T-cell (primary cell): ENCODE results near the gene NTM. TPM values are rescaled to one million over a fixed set of nuclear protein-coding genes. Genes with fewer than 3 reads are reported as not detected.

Source experiments
- ATAC-seq, 4 experiments: fragments of 200-7000 bp in 3 of 4; fragments of 150-1000 bp in 1 of 4; cut with Tn5 transposase; replicated peaks in 1 of 4; 1 replicate in 3 of 4; 2 replicates in 1 of 4; pipeline ENCODE4 v1.10.0; 2021; ENCODE audit warnings: moderate library complexity in 3 of 4, mild to moderate bottlenecking in 2 of 4, moderate number of reproducible peaks in 1 of 4
- CTCF ChIA-PET, 2 donors: fragments of 300-600 bp; sonication (Branson Sonifier 250); formaldehyde crosslinking; loops; one replicate each; lab custom pipeline; 2022; ENCODE audit warnings: antibody characterized with exemption in 2 of 2; lab: Charles Lee
- POLR2A ChIA-PET, 2 donors: fragments of 300-600 bp; sonication (Branson Sonifier 250); formaldehyde crosslinking; loops; one replicate each; lab custom pipeline; 2022; ENCODE audit warnings: antibody characterized with exemption in 2 of 2; lab: Charles Lee
- DNase-seq, 35 experiments: peaks; one replicate each; pipeline versions ENCODE4 v3.0.0 to v3.0.0-alpha.2; 2013 to 2023
- H3K27ac ChIP-seq: one replicate; pipeline ENCODE4 v1.5.1; 2013; ENCODE audit warnings: low read length
- H3K27me3 ChIP-seq, 2 experiments: replicated peaks in 1 of 2; 1 replicate in 1 of 2; 2 replicates in 1 of 2; pipeline versions ENCODE4 v1.6.1 to v1.7.0; 2013; ENCODE audit warnings: low read length in 1 of 2, mixed read lengths in 1 of 2; ENCODE audit not compliant: control insufficient read depth in 2 of 2, insufficient read depth in 2 of 2; ENCODE audit errors: extremely low read depth in 1 of 2
- H3K36me3 ChIP-seq, 2 donors: 1 replicate in 1 of 2; 2 replicates in 1 of 2; pipeline versions ENCODE4 v1.6.1 to v1.7.0; 2013; ENCODE audit warnings: low read length in 1 of 2; ENCODE audit not compliant: control insufficient read depth in 2 of 2, insufficient read depth in 1 of 2; ENCODE audit errors: extremely low read depth in 1 of 2
- H3K4me1 ChIP-seq, 2 experiments: 1 replicate in 1 of 2; 2 replicates in 1 of 2; pipeline versions ENCODE4 v1.6.1 to v1.7.0; 2013; ENCODE audit warnings: low read length in 2 of 2, mixed read lengths in 1 of 2; ENCODE audit not compliant: insufficient read depth in 2 of 2, control insufficient read depth in 1 of 2; ENCODE audit errors: extremely low read depth in 1 of 2
- H3K4me3 ChIP-seq, 2 donors: 1 replicate in 1 of 2; 2 replicates in 1 of 2; pipeline versions ENCODE4 v1.5.1 to v1.7.0; 2013; ENCODE audit warnings: mild to moderate bottlenecking in 2 of 2, low read length in 1 of 2, moderate library complexity in 1 of 2; ENCODE audit not compliant: control insufficient read depth in 1 of 2; ENCODE audit errors: extremely low read depth in 1 of 2
- H3K9me3 ChIP-seq: 2 replicates; pipeline ENCODE4 v1.7.0; 2013
- H3K27ac Mint-ChIP-seq, 2 donors: one replicate each; pipeline ENCODE4 v1.8.0; 2020 to 2021; ENCODE audit warnings: mild to moderate bottlenecking in 2 of 2, mixed read lengths in 2 of 2
- H3K27me3 Mint-ChIP-seq, 2 donors: one replicate each; pipeline ENCODE4 v1.8.0; 2021 to 2022; ENCODE audit warnings: mixed read lengths in 2 of 2
- H3K36me3 Mint-ChIP-seq: one replicate; pipeline ENCODE4 v1.8.0; 2021; ENCODE audit warnings: mixed read lengths
- H3K4me1 Mint-ChIP-seq, 3 donors: one replicate each; pipeline ENCODE4 v1.8.0; 2020 to 2022; ENCODE audit warnings: mixed read lengths in 3 of 3, mild to moderate bottlenecking in 1 of 3
- H3K4me3 Mint-ChIP-seq, 3 donors: one replicate each; pipeline ENCODE4 v1.8.0; 2020 to 2022; ENCODE audit warnings: mild to moderate bottlenecking in 3 of 3, mixed read lengths in 3 of 3, moderate library complexity in 3 of 3
- H3K9me3 Mint-ChIP-seq, 3 donors: one replicate each; pipeline ENCODE4 v1.8.0; 2020 to 2022; ENCODE audit warnings: mixed read lengths in 3 of 3
- WGBS: methylation state at CpG from one replicate; pipeline ENCODE4 v1.1.5; 2013; ENCODE audit warnings: missing lambda C conversion rate; ENCODE audit not compliant: insufficient coverage; 5-methylcytosine and 5-hydroxymethylcytosine counted together
- total RNA-seq, 35 experiments: library from RNA in 6 of 35; stranded (reverse) in 6 of 35; fragments of 120-200 nt in 1 of 35; gene quantifications; one replicate each; pipeline versions ENCODE4 v1.2.1 to v1.2.4 and lab custom pipeline; 2013 to 2026

Gene NTM
- total RNA-seq, 5 donors from 2014 or later (not counting 1 experiment from before 2014, with no cell fraction given), result not detected

- H3K4me3 ChIP-seq, result no peak overlapping the region
- Mint-ChIP-seq H3K36me3 (no peaks in the 10 kb centered on the region), H3K9me3 (peaks cover 4 to 18% (median 8%) of the 10 kb centered on the region in 3 donors), H3K27me3 (peaks cover 0 to 4% of the 10 kb centered on the region in 2 donors), H3K27ac (no peak overlapping the region), H3K4me3 (no peak overlapping the region), H3K4me1 (no peaks in the 10 kb centered on the region)
- DNase-seq (no peak), ATAC-seq (no peak)
- no peaks in the 10 kb centered on the region for H3K4me1 ChIP-seq
- H3K27ac ChIP-seq, result no peak overlapping the region
- no peaks in the 10 kb centered on the region for H3K36me3 ChIP-seq
- WGBS, result 68% methylated on average over 10 of the region's 24 CpGs
- ChIA-PET POLR2A (no interaction called here), CTCF (no interaction called here)
- H3K9me3 ChIP-seq, result no peaks in the 10 kb centered on the region
- H3K27me3 ChIP-seq, result peaks cover 0 to 9% of the 10 kb centered on the region in 2 experiments
Measured at GRCh38 chr11:131584785-131585592, 214.6 kb downstream of the NTM start.

- Mint-ChIP-seq H3K36me3 (no peaks in the 10 kb centered on the region), H3K4me3 (no peak overlapping the region), H3K4me1 (no peaks in the 10 kb centered on the region), H3K27me3 (peaks cover 0 to 2% of the 10 kb centered on the region in 2 donors), H3K9me3 (peaks cover 4 to 18% (median 8%) of the 10 kb centered on the region in 3 donors), H3K27ac (no peak overlapping the region)
- ATAC-seq (no peak), DNase-seq (no peak)
- no peaks in the 10 kb centered on the region for H3K36me3 ChIP-seq
- peaks cover 0 to 5% of the 10 kb centered on the region in 2 experiments for H3K27me3 ChIP-seq
- H3K27ac ChIP-seq, result no peak overlapping the region
- ChIA-PET CTCF (no interaction called here), POLR2A (no interaction called here)
- no peak overlapping the region for H3K4me3 ChIP-seq
- no peaks in the 10 kb centered on the region for H3K9me3 ChIP-seq
- no peaks in the 10 kb centered on the region for H3K4me1 ChIP-seq
- whole genome bisulfite sequencing, result 67% methylated on average over 2 of the region's 3 CpGs
Measured at GRCh38 chr11:131588057-131588456, 217.6 kb downstream of the NTM start.

- H3K9me3 Mint-ChIP-seq, result peaks cover 4 to 14% (median 5%) of the 10 kb centered on the region in 3 donors
- H3K27me3 Mint-ChIP-seq, result no peaks in the 10 kb centered on the region
- H3K27ac Mint-ChIP-seq, result no peak overlapping the region
Measured at GRCh38 chr11:131591051-131591461, 220.6 kb downstream of the NTM start.

GRCh38 chr11:131592152-131592551, 221.7 kb downstream of the NTM start:
- no CpG with 5 or more reads among the region's 2 CpGs for WGBS

More at GRCh38 chr11:131591051-131591461, 220.6 kb downstream of the NTM start:
- Histone ChIP-seq H3K4me3 (no peak overlapping the region), H3K27me3 (no peaks in the 10 kb centered on the region), H3K4me1 (no peaks in the 10 kb centered on the region), H3K9me3 (no peaks in the 10 kb centered on the region), H3K36me3 (no peaks in the 10 kb centered on the region), H3K27ac (no peak overlapping the region)
- POLR2A ChIA-PET, result no interaction called here
- no peaks in the 10 kb centered on the region for H3K36me3 Mint-ChIP-seq
- no peak overlapping the region for H3K4me3 Mint-ChIP-seq
- no peaks in the 10 kb centered on the region for H3K4me1 Mint-ChIP-seq
- CTCF ChIA-PET, result no interaction called here
- ATAC-seq (no peak), DNase-seq (no peak)
- WGBS, result 49% methylated on average over 5 of the region's 7 CpGs

GRCh38 chr11:131592734-131593133, 222.3 kb downstream of the NTM start:
- no peak overlapping the region for H3K4me3 ChIP-seq
- POLR2A ChIA-PET, result interaction anchor here in 1 of 2 donors (0.5 kb wide), 1 partner anchor 481 kb away, joined by 7 read pairs; no protein-coding TSS in a partner anchor
- ATAC-seq (no peak), DNase-seq (no peak)
- 80% methylated on average over 2 of the region's 2 CpGs for WGBS
- H3K36me3 ChIP-seq, result no peaks in the 10 kb centered on the region
- CTCF ChIA-PET, result interaction anchor here in 1 of 2 donors (0.6 kb wide), 1 partner anchor 294 kb away, joined by 4 read pairs; no protein-coding TSS in a partner anchor
- H3K9me3 Mint-ChIP-seq, result peaks cover 2 to 11% (median 2%) of the 10 kb centered on the region in 3 donors
- H3K4me3 Mint-ChIP-seq, result no peak overlapping the region
- H3K36me3 Mint-ChIP-seq, result no peaks in the 10 kb centered on the region
- H3K27ac Mint-ChIP-seq, result no peak overlapping the region
- no peaks in the 10 kb centered on the region for H3K4me1 ChIP-seq
- no peaks in the 10 kb centered on the region for H3K9me3 ChIP-seq
- H3K27ac ChIP-seq, result no peak overlapping the region
- H3K27me3 ChIP-seq, result no peaks in the 10 kb centered on the region
- H3K4me1 Mint-ChIP-seq, result no peaks in the 10 kb centered on the region
- H3K27me3 Mint-ChIP-seq, result no peaks in the 10 kb centered on the region

More at GRCh38 chr11:131592152-131592551, 221.7 kb downstream of the NTM start:
- ATAC-seq, result no peak
- no peaks in the 10 kb centered on the region for H3K9me3 ChIP-seq
- H3K27me3 Mint-ChIP-seq, result no peaks in the 10 kb centered on the region
- H3K36me3 ChIP-seq, result no peaks in the 10 kb centered on the region
- peaks cover 4 to 14% (median 5%) of the 10 kb centered on the region in 3 donors for H3K9me3 Mint-ChIP-seq
- H3K27me3 ChIP-seq, result no peaks in the 10 kb centered on the region
- no peaks in the 10 kb centered on the region for H3K36me3 Mint-ChIP-seq
- POLR2A ChIA-PET, result interaction anchor here in 1 of 2 donors (0.5 kb wide), 1 partner anchor 481 kb away, joined by 7 read pairs; no protein-coding TSS in a partner anchor
- no peak overlapping the region for H3K4me3 ChIP-seq
- no peaks in the 10 kb centered on the region for H3K4me1 Mint-ChIP-seq
- CTCF ChIA-PET, result interaction anchor here in 1 of 2 donors (0.6 kb wide), 1 partner anchor 294 kb away, joined by 4 read pairs; no protein-coding TSS in a partner anchor
- no peak overlapping the region for H3K27ac Mint-ChIP-seq
- no peak overlapping the region for H3K27ac ChIP-seq
- H3K4me3 Mint-ChIP-seq, result no peak overlapping the region
- no peaks in the 10 kb centered on the region for H3K4me1 ChIP-seq
- no peak for DNase-seq

GRCh38 chr11:131593301-131593700, 222.9 kb downstream of the NTM start:
- POLR2A ChIA-PET, result no interaction called here
- H3K27ac ChIP-seq, result no peak overlapping the region
- DNase-seq (no peak), ATAC-seq (no peak)
- peaks cover 0 to 9% (median 0%) of the 10 kb centered on the region in 3 donors for H3K9me3 Mint-ChIP-seq
- no peaks in the 10 kb centered on the region for H3K4me1 Mint-ChIP-seq
- no peaks in the 10 kb centered on the region for H3K4me1 ChIP-seq
- no peak overlapping the region for H3K4me3 ChIP-seq
- H3K27ac Mint-ChIP-seq, result no peak overlapping the region
- CTCF ChIA-PET, result no interaction called here
- H3K36me3 ChIP-seq, result no peaks in the 10 kb centered on the region
- WGBS, result 42% methylated on average over 5 of the region's 6 CpGs
- H3K36me3 Mint-ChIP-seq, result no peaks in the 10 kb centered on the region
- H3K27me3 Mint-ChIP-seq, result no peaks in the 10 kb centered on the region
- no peaks in the 10 kb centered on the region for H3K27me3 ChIP-seq
- H3K9me3 ChIP-seq, result no peaks in the 10 kb centered on the region
- no peak overlapping the region for H3K4me3 Mint-ChIP-seq
